Measurements from ENCODE around the gene TXNIP. TPM values are rescaled to one million over a fixed set of nuclear protein-coding genes. Genes with fewer than 3 reads are reported as not detected.

The TXNIP gene
- total RNA-seq (2021) (95.7 and 131 TPM in 2 replicates), Bru-seq, nascent RNA (percentile 91 among the genes with signal in this experiment), BruChase-seq, experiment 1, labeled RNA remaining after a 2-hour chase (percentile 100 among the genes with signal in this experiment), BruChase-seq, experiment 2, labeled RNA remaining after a 6-hour chase (percentile 89 among the genes with signal in this experiment)
- long read RNA-seq, transcript TXNIP-204 (8 exons, 2,926 nt) = major isoform, 99 of 119 reads
- long read RNA-seq, partial matches to known transcripts = 5 of 119 reads
- long read RNA-seq, other reads (novel, unspliced or antisense) = 11 of 119 reads

- ChIA-PET POLR2A (ENCODE audit: unreplicated experiment) (interaction anchor here (0.6 kb wide), 1 partner anchor 17 kb away, joined by 3 read pairs; no protein-coding TSS in a partner anchor), CTCF (interaction anchor here (0.6 kb wide), 1 partner anchor 38 kb away, joined by 3 read pairs; no protein-coding TSS in a partner anchor)
- peak; percentile 93 for DNase-seq
- peak within 1 kb of the TSS; percentile 78 for H3K27ac ChIP-seq
- TF ChIP-seq EZH2 (IDR thresholded peaks at IDR 0.05; ENCODE audit: low read depth) = no peak
- TF ChIP-seq CTCF (conservative IDR thresholded peaks at IDR 0.05) = no peak
- BruUV-seq (replicated peaks) = no TSS peak
- no peaks in the 10 kb centered on the region for H3K9me3 ChIP-seq (ENCODE audit: insufficient read depth, low read depth)
- peaks cover 67% of the 10 kb centered on the region for H3K4me1 ChIP-seq (replicated peaks; ENCODE audit: insufficient read depth)
- no peaks in the 10 kb centered on the region for H3K27me3 ChIP-seq (ENCODE audit: insufficient read depth, low read depth)
- no peaks in the 10 kb centered on the region for H3K9me2 ChIP-seq (ENCODE audit: insufficient read depth)
- intact Hi-C loops (cut with micrococcal nuclease; ENCODE audit: unreplicated experiment) = loop anchor here (1.0 kb wide), 2 partner anchors 11 to 17 kb away; no protein-coding TSS in a partner anchor
- peak within 1 kb of the TSS; percentile 84 for H2AFZ ChIP-seq
- H3K4me3 ChIP-seq = peak within 1 kb of the TSS; percentile 93
- peaks cover 67% of the 10 kb centered on the region for H3F3A ChIP-seq (ENCODE audit: insufficient read depth, low read depth)
- H3K79me2 ChIP-seq (ENCODE audit: low read depth) = peaks cover 40% of the 10 kb centered on the region
- peaks cover 41% of the 10 kb centered on the region for H4K20me1 ChIP-seq (ENCODE audit: insufficient read depth)
- H3K36me3 ChIP-seq (ENCODE audit: low read depth) = peaks cover 36% of the 10 kb centered on the region
- peak within 1 kb of the TSS; percentile 91 for H3K4me2 ChIP-seq
These were observed at the start of gene TXNIP for GRCh38 chr1:145996433-145997015. TSS of gene TXNIP (minus strand) at chr1:145996579. CDS start at chr1:145996266, 313 bp downstream.

GRCh38 chr1:146039844-146040194 lies 43.4 kb upstream of the TXNIP start:
- no peaks in the 10 kb centered on the region for H3K79me2 ChIP-seq (ENCODE audit: low read depth)
- peak overlapping the region; percentile 82; the same call in 1 of the 2 replicates for H3K4me2 ChIP-seq
- H2AFZ ChIP-seq = no peak overlapping the region
- H4K20me1 ChIP-seq (ENCODE audit: insufficient read depth) = peaks cover 6% of the 10 kb centered on the region; the same call in 1 of the 2 replicates
- no peaks in the 10 kb centered on the region for H3K27me3 ChIP-seq (ENCODE audit: insufficient read depth, low read depth)
- no peak overlapping the region for H3K27ac ChIP-seq
- H3F3A ChIP-seq (ENCODE audit: insufficient read depth, low read depth) = peaks cover 37% of the 10 kb centered on the region
- intact Hi-C loops (cut with micrococcal nuclease; ENCODE audit: unreplicated experiment) = loop anchor here (5.0 kb wide), 2 partner anchors 113 to 183 kb away; partner anchors contain the start of genes PIAS3 and RBM8A
- no peaks in the 10 kb centered on the region for H3K9me3 ChIP-seq (ENCODE audit: insufficient read depth, low read depth)
- no peaks in the 10 kb centered on the region for H3K9me2 ChIP-seq (ENCODE audit: insufficient read depth)
- ChIA-PET CTCF (no interaction called here), POLR2A (ENCODE audit: unreplicated experiment) (no interaction called here)
- H3K4me3 ChIP-seq = peak overlapping the region; percentile 74; the same call in 1 of the 2 replicates
- H3K4me1 ChIP-seq (replicated peaks; ENCODE audit: insufficient read depth) = no peaks in the 10 kb centered on the region
- TF ChIP-seq CTCF (conservative IDR thresholded peaks at IDR 0.05) (no peak), EZH2 (IDR thresholded peaks at IDR 0.05; ENCODE audit: low read depth) (no peak)
- DNase-seq = no peak
- no TSS peak for BruUV-seq (replicated peaks)
- no peaks in the 10 kb centered on the region for H3K36me3 ChIP-seq (ENCODE audit: low read depth)

- H3K4me3 ChIP-seq = peak overlapping the region; percentile 74
- H2AFZ ChIP-seq = peak overlapping the region; percentile 96
- H3K27me3 ChIP-seq (ENCODE audit: insufficient read depth, low read depth) = no peaks in the 10 kb centered on the region
- no peaks in the 10 kb centered on the region for H3K36me3 ChIP-seq (ENCODE audit: low read depth)
- no peaks in the 10 kb centered on the region for H3K9me2 ChIP-seq (ENCODE audit: insufficient read depth)
- BruUV-seq (replicated peaks) = no TSS peak
- no peaks in the 10 kb centered on the region for H3K79me2 ChIP-seq (ENCODE audit: low read depth)
- ChIA-PET CTCF (no interaction called here), POLR2A (ENCODE audit: unreplicated experiment) (interaction anchor here (0.6 to 1.1 kb wide), 2 partner anchors 14 to 16 kb away, joined by 3 to 4 read pairs; no protein-coding TSS in a partner anchor)
- peaks cover 6% of the 10 kb centered on the region; the same call in 1 of the 2 replicates for H4K20me1 ChIP-seq (ENCODE audit: insufficient read depth)
- TF ChIP-seq EZH2 (IDR thresholded peaks at IDR 0.05; ENCODE audit: low read depth) (no peak), CTCF (conservative IDR thresholded peaks at IDR 0.05) (no peak)
- H3K4me1 ChIP-seq (replicated peaks; ENCODE audit: insufficient read depth) = no peaks in the 10 kb centered on the region
- H3K27ac ChIP-seq = peak overlapping the region; percentile 88
- intact Hi-C loops (cut with micrococcal nuclease; ENCODE audit: unreplicated experiment) = loop anchor here (2.0 to 5.0 kb wide), 3 partner anchors 58 to 180 kb away; partner anchors contain the start of genes PIAS3 and RBM8A
- peak overlapping the region; percentile 82 for H3K4me2 ChIP-seq
- H3K9me3 ChIP-seq (ENCODE audit: insufficient read depth, low read depth) = no peaks in the 10 kb centered on the region
- peaks cover 39% of the 10 kb centered on the region for H3F3A ChIP-seq (ENCODE audit: insufficient read depth, low read depth)
- peak; percentile 81 for DNase-seq
These were observed 40.7 kb upstream of the TXNIP start for GRCh38 chr1:146036965-146037646.
